ENCODE measurements around the gene TESK1.
"Not testable (repeated sequence)": the region's sequence is repeated elsewhere in the genome, so short reads cannot be mapped to it uniquely, and the experiment has no call there.

The TESK1 gene

GRCh38 chr9:35579659-35580227, 25.3 kb upstream of the TESK1 start:
- not testable (repeated sequence) for DNase-seq (ENCODE audit: low read depth in 2 of 2)

- DNase-seq (ENCODE audit: low read depth in 2 of 2), result not testable (repeated sequence)
Observed at GRCh38 chr9:35583521-35583920, 21.5 kb upstream of the TESK1 start.

- not testable (repeated sequence) for DNase-seq (ENCODE audit: low read depth in 2 of 2)
Observed at GRCh38 chr9:35584681-35585080, 20.4 kb upstream of the TESK1 start.

- DNase-seq (ENCODE audit: low read depth in 2 of 2), result not testable (repeated sequence)
Observed at GRCh38 chr9:35588506-35588905, 16.6 kb upstream of the TESK1 start.

GRCh38 chr9:35593581-35593980, 11.5 kb upstream of the TESK1 start:
- DNase-seq (ENCODE audit: low read depth in 2 of 2), result no peak

GRCh38 chr9:35594471-35594870, 10.6 kb upstream of the TESK1 start:
- DNase-seq (ENCODE audit: low read depth in 2 of 2), result no peak

- DNase-seq (ENCODE audit: low read depth in 2 of 2), result not testable (repeated sequence)
Observed at GRCh38 chr9:35596907-35597306, 8.2 kb upstream of the TESK1 start.

GRCh38 chr9:35598866-35599590, 6.0 kb upstream of the TESK1 start:
- DNase-seq (ENCODE audit: low read depth in 2 of 2), result no peak

- DNase-seq (ENCODE audit: low read depth in 2 of 2), result no peak
Observed at GRCh38 chr9:35599763-35600604, 5.1 kb upstream of the TESK1 start.

- DNase-seq (ENCODE audit: low read depth in 2 of 2), result no peak
Observed at GRCh38 chr9:35603506-35603985, 1.5 kb upstream of the TESK1 start.

- peak; percentile 97 to 99 for DNase-seq (ENCODE audit: low read depth in 2 of 2)
Observed at GRCh38 chr9:35603986-35604577, 980 bp upstream of the TESK1 start.

- no peak for DNase-seq (ENCODE audit: low read depth in 2 of 2)
Observed at GRCh38 chr9:35605351-35606137, 482 bp downstream of the TESK1 start.

- no peak for DNase-seq (ENCODE audit: low read depth in 2 of 2)
Observed at GRCh38 chr9:35606138-35606504, 1.1 kb downstream of the TESK1 start.

- no peak for DNase-seq (ENCODE audit: low read depth in 2 of 2)
Observed at GRCh38 chr9:35606726-35607125, 1.7 kb downstream of the TESK1 start.

GRCh38 chr9:35608221-35608620, 3.2 kb downstream of the TESK1 start:
- DNase-seq (ENCODE audit: low read depth in 2 of 2), result no peak

GRCh38 chr9:35609001-35609819, 4.1 kb downstream of the TESK1 start:
- no peak for DNase-seq (ENCODE audit: low read depth in 2 of 2)

- no peak for DNase-seq (ENCODE audit: low read depth in 2 of 2)
Observed at GRCh38 chr9:35609820-35610163, 4.7 kb downstream of the TESK1 start.

- DNase-seq (ENCODE audit: low read depth in 2 of 2), result peak; percentile 32 to 42
Observed at GRCh38 chr9:35611230-35611797, 6.3 kb downstream of the TESK1 start.

GRCh38 chr9:35612066-35612465, 7.0 kb downstream of the TESK1 start:
- DNase-seq (ENCODE audit: low read depth in 2 of 2), result not testable (repeated sequence)

GRCh38 chr9:35612843-35613242, 7.8 kb downstream of the TESK1 start:
- DNase-seq (ENCODE audit: low read depth in 2 of 2), result no peak

Data from stimulated activated CD4-positive, alpha-beta T cell treated with anti-CD3 and anti-CD28 coated beads, Interleukin-4, amount 100 ng/mL, for 48 hours (primary cell).